Astrocyte (in vitro differentiated cells and primary cell): ENCODE data around the gene PTPRU.

Experiments used
- CTCF ChIP-seq: IDR thresholded peaks from 2 replicates; pipeline ENCODE4 v1.5.1; 2011; ENCODE audit warnings: low read depth, mild to moderate bottlenecking, inconsistent platforms, low read length, moderate library complexity; ENCODE audit not compliant: insufficient read depth
- EZH2 ChIP-seq: IDR thresholded peaks from 2 replicates; pipeline ENCODE4 v1.6.1; 2012; ENCODE audit warnings: mild to moderate bottlenecking, low read length, inconsistent platforms; ENCODE audit not compliant: insufficient read depth

GRCh38 chr1:29363536-29363935 lies 127.2 kb downstream of the PTPRU start:
- TF ChIP-seq CTCF, result no peak
- TF ChIP-seq EZH2, result no peak
